Motor neuron (in vitro differentiated cells): ENCODE data around the gene KLF9. TPM values are rescaled to one million over a fixed set of nuclear protein-coding genes. Genes with fewer than 3 reads are reported as not detected.

Experiments
- ATAC-seq, 8 experiments: fragments of 200-7000 bp; cut with Tn5 transposase; replicated peaks in 6 of 8; 2 replicates each; pipeline ENCODE4 v1.8.0; 2021; ENCODE audit warnings: mild to moderate bottlenecking in 8 of 8, moderate library complexity in 8 of 8
- H3K27ac ChIP-seq, 2 donors: fragments of 250-450 bp; sonication (Bioruptor Pico); 2 replicates each; pipeline ENCODE4 v1.9.0; 2021; ENCODE audit warnings: antibody characterized with exemption in 2 of 2, mild to moderate bottlenecking in 2 of 2, moderate library complexity in 1 of 2
- H3K4me1 ChIP-seq, 2 donors: fragments of 250-450 bp; sonication (Bioruptor Pico); replicated peaks in 1 of 2; 2 replicates each; pipeline ENCODE4 v1.6.1; 2021; ENCODE audit warnings: antibody characterized with exemption in 2 of 2, mild to moderate bottlenecking in 2 of 2, moderate library complexity in 1 of 2
- H3K4me3 ChIP-seq, 5 donors: fragments of 250-450 bp; sonication (Bioruptor Pico); 2 replicates each; pipeline ENCODE4 v1.9.0; 2021; ENCODE audit warnings: antibody characterized with exemption in 5 of 5, mild to moderate bottlenecking in 5 of 5, moderate library complexity in 4 of 5
- WGBS, 10 experiments: fragments of 450-650 bp; shearing (Covaris generic); methylation state at CpG; one replicate each; pipeline ENCODE4 v1.0.0; 2022; 5-methylcytosine and 5-hydroxymethylcytosine counted together
- in situ Hi-C, 9 experiments: fragments of 400-800 bp; cut with MboI; loops; one replicate each; pipeline ENCODE4 v1.15.0; 2021; ENCODE audit warnings: low sequenced_read_pairs in 9 of 9, low pct_unique_long_range_greater_than_20kb in 2 of 9; ENCODE audit not compliant: unreplicated experiment in 9 of 9
- total RNA-seq, 8 experiments: library from RNA; unstranded; fragments of 300-600 nt; gene quantifications; 2 replicates each; pipeline versions ENCODE4 v1.2.3 to v1.2.4, GENCODE V29; 2022

The KLF9 gene
- total RNA-seq, result 10 to 100 TPM in 3 of 8 experiments, 1 to 10 TPM in 4, under 1 TPM in 1; 0.79 to 32.9 (median 3.6) TPM

GRCh38 chr9:70413799-70414775, at the start of gene KLF9:
Gene KLF9 (minus strand): TSS chr9:70414657. CDS start chr9:70413363, 1,294 bp downstream.
- peak; percentile 47 to 76 (median 66) for ATAC-seq
- peaks cover 5 to 9% of the 10 kb centered on the region in 2 donors for H3K4me1 ChIP-seq
- in situ Hi-C loops, result loop anchor here in 1 of 9 experiments (25.0 kb wide), 1 partner anchor 173 kb away; no protein-coding TSS in a partner anchor
- no peak within 1 kb of the TSS for H3K27ac ChIP-seq
- 0 to 71% (median 3%) methylated on average over 1 to 30 of the region's 48 CpGs; no CpG with 5 or more reads in 1 of the 10 experiments for WGBS, 10 experiments
- peak within 1 kb of the TSS; percentile 29 to 49 (median 42) for H3K4me3 ChIP-seq

- Histone ChIP-seq H3K27ac (no peak overlapping the region), H3K4me3 (no peak overlapping the region), H3K4me1 (no peaks in the 10 kb centered on the region)
- ATAC-seq, result no peak
- WGBS, 10 experiments, result 49 to 100% (median 63%) methylated on average over 1 to 2 of the region's 2 CpGs; no CpG with 5 or more reads in 7 of the 10 experiments
- in situ Hi-C loops, result no loop called here
Measured at GRCh38 chr9:70463877-70464276, 49.4 kb upstream of the KLF9 start.

DNA sequence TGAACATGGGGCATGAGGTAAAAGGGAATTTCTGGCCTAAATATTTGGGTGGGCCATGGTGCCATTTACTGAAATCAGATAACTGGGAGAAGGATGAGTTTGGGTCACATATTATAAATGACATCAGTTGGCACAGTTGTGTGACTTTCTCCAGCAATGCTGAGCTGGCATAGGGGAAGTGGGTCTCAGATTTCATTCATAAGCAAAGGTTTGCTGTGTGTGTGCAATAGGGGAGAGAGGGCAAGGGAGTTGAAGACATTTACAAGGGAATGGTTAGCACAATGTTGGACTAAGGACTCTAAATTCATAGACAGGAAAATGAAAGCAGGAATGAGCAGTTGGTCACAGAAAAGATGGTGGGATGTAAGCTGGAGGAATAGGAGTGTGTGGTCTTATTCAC, 47.8 kb upstream of the KLF9 start:
- Histone ChIP-seq H3K4me3 (no peak overlapping the region), H3K4me1 (no peaks in the 10 kb centered on the region), H3K27ac (no peak overlapping the region)
- in situ Hi-C loops, result no loop called here
- ATAC-seq, result no peak

GRCh38 chr9:70457235-70457634, 42.8 kb upstream of the KLF9 start:
- in situ Hi-C loops, result no loop called here
- ATAC-seq, result peak in 2 of 8 experiments; percentile 34 to 67
- Histone ChIP-seq H3K4me1 (no peaks in the 10 kb centered on the region), H3K4me3 (no peak overlapping the region), H3K27ac (no peak overlapping the region)

- in situ Hi-C loops, result no loop called here
- no peaks in the 10 kb centered on the region for H3K4me1 ChIP-seq
- WGBS, 10 experiments, result 29 to 100% (median 90%) methylated on average over 1 to 5 of the region's 7 CpGs; no CpG with 5 or more reads in 2 of the 10 experiments
- ATAC-seq, result no peak
- H3K4me3 ChIP-seq, result no peak overlapping the region
- no peak overlapping the region for H3K27ac ChIP-seq
Measured at GRCh38 chr9:70455993-70456704, 41.7 kb upstream of the KLF9 start.

GRCh38 chr9:70452365-70452764, 37.9 kb upstream of the KLF9 start:
- in situ Hi-C loops, result no loop called here

DNA sequence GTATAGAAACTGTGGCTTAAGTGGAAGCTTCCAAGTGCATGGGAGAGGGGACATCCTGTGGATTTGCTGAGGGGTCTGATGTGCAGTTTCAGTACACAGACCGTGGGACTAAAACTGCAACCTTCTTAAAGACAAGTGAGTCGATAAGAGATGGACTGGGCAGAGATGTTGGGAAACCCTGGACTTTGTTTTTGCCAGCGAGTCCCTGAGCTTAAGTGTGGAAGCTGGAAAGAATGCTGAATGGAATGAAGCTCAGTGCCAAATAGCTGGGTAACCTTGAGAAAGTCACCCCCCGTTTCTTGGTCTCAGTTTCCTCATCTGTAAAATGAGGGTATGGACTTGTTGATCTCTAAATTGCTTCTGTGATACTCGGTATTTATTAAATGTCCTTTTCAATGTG, 37.3 kb upstream of the KLF9 start:
- no peaks in the 10 kb centered on the region for H3K4me1 ChIP-seq
- no peak for ATAC-seq
- 59 to 94% (median 83%) methylated on average over 2 to 4 of the region's 5 CpGs; no CpG with 5 or more reads in 2 of the 10 experiments for WGBS, 10 experiments
- H3K27ac ChIP-seq, result no peak overlapping the region
- H3K4me3 ChIP-seq, result no peak overlapping the region
- in situ Hi-C loops, result no loop called here

More at GRCh38 chr9:70452365-70452764, 37.9 kb upstream of the KLF9 start:
- Histone ChIP-seq H3K27ac (no peak overlapping the region), H3K4me1 (no peaks in the 10 kb centered on the region), H3K4me3 (no peak overlapping the region)
- ATAC-seq, result no peak
- WGBS, 10 experiments, result 60 to 100% (median 90%) methylated on average over 1 of the region's 3 CpGs; no CpG with 5 or more reads in 6 of the 10 experiments

- H3K27ac ChIP-seq, result no peak overlapping the region
- no peaks in the 10 kb centered on the region for H3K4me1 ChIP-seq
- WGBS, 10 experiments, result 58 to 100% (median 71%) methylated on average over 1 to 5 of the region's 5 CpGs; no CpG with 5 or more reads in 1 of the 10 experiments
- no peak overlapping the region for H3K4me3 ChIP-seq
- ATAC-seq, result peak in 4 of 8 experiments; percentile 47 to 55 (median 48)
- in situ Hi-C loops, result no loop called here
Measured at GRCh38 chr9:70450738-70451137, 36.3 kb upstream of the KLF9 start.

DNA sequence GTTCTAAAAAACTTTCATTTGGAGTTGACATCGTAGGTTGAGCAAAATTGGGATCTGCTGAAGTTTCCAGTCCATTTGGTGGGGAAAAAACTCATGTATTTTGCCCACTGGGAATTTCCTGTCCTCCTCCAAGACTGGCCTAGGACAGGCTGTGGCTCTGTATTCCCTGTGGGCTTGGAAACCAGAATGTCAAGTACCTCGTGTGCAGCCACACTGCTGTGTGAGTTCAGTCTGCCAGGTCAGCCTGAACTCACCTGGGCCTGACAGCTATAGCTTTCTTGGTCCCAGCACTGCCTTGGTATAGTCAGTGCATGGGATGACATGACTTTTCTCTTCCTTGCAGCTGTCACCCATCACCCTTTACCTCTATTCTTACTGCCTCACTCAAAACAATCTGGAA, 35.0 kb upstream of the KLF9 start:
- WGBS, 10 experiments, result 40 to 100% (median 92%) methylated on average over 1 to 2 of the region's 2 CpGs; no CpG with 5 or more reads in 5 of the 10 experiments
- H3K4me1 ChIP-seq, result no peaks in the 10 kb centered on the region
- no peak for ATAC-seq
- H3K27ac ChIP-seq, result no peak overlapping the region
- no peak overlapping the region for H3K4me3 ChIP-seq
- in situ Hi-C loops, result no loop called here

- 20 to 86% (median 80%) methylated on average over 1 of the region's 1 CpG; no CpG with 5 or more reads in 5 of the 10 experiments for WGBS, 10 experiments
- in situ Hi-C loops, result no loop called here
- no peak for ATAC-seq
Measured at GRCh38 chr9:70448919-70449318, 34.5 kb upstream of the KLF9 start.

DNA sequence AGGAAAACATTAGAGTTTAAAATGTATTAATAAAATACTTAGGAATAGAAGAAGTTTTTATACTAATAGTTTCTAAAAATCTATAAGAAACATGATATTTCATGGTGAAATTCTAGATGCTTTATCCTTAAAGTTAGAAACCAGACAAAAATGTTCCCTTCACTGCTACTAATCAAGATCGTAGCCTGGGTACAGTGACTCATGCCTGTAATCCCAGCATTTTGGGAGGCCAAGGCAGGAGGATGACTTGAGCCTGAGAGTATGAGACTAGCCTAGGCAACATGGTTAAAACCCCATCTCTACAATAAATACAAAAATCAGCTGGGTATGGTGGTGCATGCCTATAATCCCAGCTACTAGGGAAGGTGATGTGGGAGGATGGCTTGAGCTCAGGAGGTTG, 30.4 kb upstream of the KLF9 start:
- ATAC-seq, result no peak
- in situ Hi-C loops, result no loop called here
- Histone ChIP-seq H3K4me1 (no peaks in the 10 kb centered on the region), H3K4me3 (no peak overlapping the region), H3K27ac (no peak overlapping the region)
- 25 to 86% (median 78%) methylated on average over 1 of the region's 1 CpG; no CpG with 5 or more reads in 5 of the 10 experiments for WGBS, 10 experiments

More at GRCh38 chr9:70448919-70449318, 34.5 kb upstream of the KLF9 start:
- no peaks in the 10 kb centered on the region for H3K4me1 ChIP-seq
- H3K27ac ChIP-seq, result no peak overlapping the region
- H3K4me3 ChIP-seq, result no peak overlapping the region

DNA sequence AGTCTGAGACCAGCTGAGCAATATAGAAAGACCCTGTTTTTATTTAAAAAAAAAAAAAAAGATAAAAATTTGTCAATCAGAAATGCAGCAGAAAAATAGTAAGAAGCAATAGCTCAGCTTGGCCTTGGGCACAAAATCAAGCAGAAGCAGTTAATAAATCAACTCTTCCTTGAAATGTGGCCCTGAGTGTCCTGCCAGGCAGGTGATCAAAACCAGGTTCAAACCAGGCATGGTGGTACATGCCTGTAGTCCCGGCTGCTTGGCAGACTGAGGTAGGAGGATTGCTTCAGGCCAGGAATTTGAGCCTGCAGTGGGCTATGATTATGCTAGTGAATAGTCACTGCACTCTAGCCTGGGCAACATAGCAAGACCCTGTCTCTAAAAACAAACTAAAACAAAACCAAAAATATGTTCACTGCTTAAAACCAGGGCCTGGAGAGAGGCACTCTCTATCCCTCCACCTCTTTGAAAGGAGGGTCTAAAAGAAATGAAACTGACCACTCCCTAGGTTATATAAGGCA, 27.9 kb upstream of the KLF9 start:
- WGBS, 10 experiments, result 0 to 100% (median 86%) methylated on average over 1 of the region's 1 CpG; no CpG with 5 or more reads in 5 of the 10 experiments

GRCh38 chr9:70441622-70442021, 27.2 kb upstream of the KLF9 start:
- Histone ChIP-seq H3K27ac (no peak overlapping the region), H3K4me3 (no peak overlapping the region), H3K4me1 (no peaks in the 10 kb centered on the region)
- ATAC-seq, result no peak
- in situ Hi-C loops, result no loop called here

More for the DNA sequence above, 27.9 kb upstream of the KLF9 start:
- H3K4me1 ChIP-seq, result no peaks in the 10 kb centered on the region
- no peak overlapping the region for H3K27ac ChIP-seq
- no peak for ATAC-seq
- no peak overlapping the region for H3K4me3 ChIP-seq
- in situ Hi-C loops, result no loop called here
